Germinal center (tissue), 1 donor: ENCODE data around the gene PARK7.

ENCODE experiments used
- DNase-seq: peaks from one replicate; pipeline ENCODE4 v3.0.0; 2012; ENCODE audit warnings: mixed read lengths, low spot score

Gene PARK7

GRCh38 chr1:8024329-8024728, 62.8 kb downstream of the PARK7 start:
- no peak for DNase-seq

- peak; percentile 6 for DNase-seq
These were observed 63.7 kb downstream of the PARK7 start for GRCh38 chr1:8025061-8025670.

GRCh38 chr1:8025671-8026144, 64.2 kb downstream of the PARK7 start:
- peak; percentile 10 for DNase-seq

- peak; percentile 92 for DNase-seq
These were observed 64.9 kb downstream of the PARK7 start, which contains the start of gene ERRFI1 for GRCh38 chr1:8026153-8026975. Gene ERRFI1 (minus strand): TSS chr1:8026309. CDS start chr1:8015619, 10,690 bp downstream.

- DNase-seq = no peak
These were observed 65.7 kb downstream of the PARK7 start for GRCh38 chr1:8026976-8027747.

GRCh38 chr1:8027748-8028570, 66.4 kb downstream of the PARK7 start:
- DNase-seq = no peak

- no peak for DNase-seq
These were observed 67.0 kb downstream of the PARK7 start for GRCh38 chr1:8028571-8028910.

GRCh38 chr1:8031176-8031785, 69.8 kb downstream of the PARK7 start:
- DNase-seq = peak; percentile 20

GRCh38 chr1:8032366-8032910, 70.9 kb downstream of the PARK7 start:
- no peak for DNase-seq

- no peak for DNase-seq
These were observed 71.8 kb downstream of the PARK7 start for GRCh38 chr1:8033322-8033721.
